Fibroblast of lung (primary cell): ENCODE data around the gene NKAIN4. TPM values are rescaled to one million over a fixed set of nuclear protein-coding genes. Genes with fewer than 3 reads are reported as not detected.

Source experiments
- DNase-seq, 2 donors: peaks; one replicate each; pipeline versions ENCODE4 v3.0.0 to v3.0.0-alpha.2; 2010; ENCODE audit warnings: low read depth in 2 of 2
- H2AFZ ChIP-seq: 2 replicates; pipeline ENCODE4 v1.5.1; 2012; ENCODE audit warnings: low read length, control low read depth, inconsistent platforms
- H3K27ac ChIP-seq: 2 replicates; pipeline ENCODE4 v1.5.1; 2011; ENCODE audit warnings: low read length, control low read depth; ENCODE audit not compliant: insufficient read depth
- H3K27me3 ChIP-seq: 2 replicates; pipeline ENCODE4 v1.5.1; 2011; ENCODE audit warnings: mild to moderate bottlenecking, low read length; ENCODE audit not compliant: control insufficient read depth, insufficient read depth
- H3K36me3 ChIP-seq: 2 replicates; pipeline ENCODE4 v1.5.1; 2011; ENCODE audit warnings: low read length; ENCODE audit not compliant: control insufficient read depth, insufficient read depth
- H3K4me1 ChIP-seq: 2 replicates; pipeline ENCODE4 v1.5.1; 2011; ENCODE audit warnings: low read length; ENCODE audit not compliant: control insufficient read depth, insufficient read depth; ENCODE audit errors: extremely low read depth
- H3K4me2 ChIP-seq: 2 replicates; pipeline ENCODE4 v1.5.1; 2011; ENCODE audit warnings: low read length, control low read depth; ENCODE audit not compliant: insufficient read depth; ENCODE audit errors: extremely low read depth
- H3K4me3 ChIP-seq, 4 experiments: fragments of 200-600 bp in 1 of 4; sonication (generic) in 1 of 4; replicated peaks in 1 of 4; 2 replicates each; pipeline ENCODE4 v1.5.1; 2011 to 2016; ENCODE audit warnings: low read length in 4 of 4, low read depth in 3 of 4, mild to moderate bottlenecking in 3 of 4, control low read depth in 2 of 4, inconsistent platforms in 1 of 4, mixed read lengths in 1 of 4; ENCODE audit not compliant: insufficient read depth in 1 of 4; ENCODE audit errors: control extremely low read depth in 1 of 4
- H3K79me2 ChIP-seq: 2 replicates; pipeline ENCODE4 v1.5.1; 2012; ENCODE audit warnings: mild to moderate bottlenecking, low read length, inconsistent platforms; ENCODE audit not compliant: control insufficient read depth, insufficient read depth
- H3K9ac ChIP-seq: 2 replicates; pipeline ENCODE4 v1.5.1; 2011; ENCODE audit warnings: mild to moderate bottlenecking, low read length, control low read depth; ENCODE audit not compliant: insufficient read depth
- H3K9me3 ChIP-seq: 2 replicates; pipeline ENCODE4 v1.5.1; 2012; ENCODE audit warnings: low read depth, low read length; ENCODE audit not compliant: control insufficient read depth, insufficient read depth
- H4K20me1 ChIP-seq: 2 replicates; pipeline ENCODE4 v1.5.1; 2011; ENCODE audit warnings: low read length; ENCODE audit not compliant: control insufficient read depth, insufficient read depth; ENCODE audit errors: extremely low read depth
- EZH2 ChIP-seq: IDR thresholded peaks from 2 replicates; pipeline ENCODE4 v1.5.1; 2012; ENCODE audit warnings: low read length, control low read depth, mild to moderate bottlenecking; ENCODE audit errors: missing control alignments
- polyA plus RNA-seq, 2 donors: library from polyadenylated mRNA; depleted of rRNA in 1 of 2; stranded (reverse) in 1 of 2; unstranded in 1 of 2; fragments of >200 nt; gene quantifications; 2 replicates each; pipeline ENCODE4 v1.2.1, GENCODE V29; 2011 to 2012; ENCODE audit warnings: missing spikeins in 1 of 2
- total RNA-seq: library from RNA; depleted of rRNA; stranded (reverse); fragments of >200 nt; gene quantifications from 2 replicates; pipeline ENCODE4 v1.2.1, GENCODE V29; 2014
- TF ChIP-seq, protein P1 (sequence below), 2 donors: IDR thresholded peaks in 1 of 2; conservative IDR thresholded peaks in 1 of 2; 1 replicate in 1 of 2; 2 replicates in 1 of 2; pipeline ENCODE4 v1.5.1; 2011 to 2012; ENCODE audit warnings: low read length in 2 of 2, control low read depth in 1 of 2, inconsistent platforms in 1 of 2, low read depth in 1 of 2, mild to moderate bottlenecking in 1 of 2

The NKAIN4 gene
- total and polyA plus RNA-seq, 2 donors (not counting 1 experiment from before 2014, with no cell fraction given), result not detected

DNA sequence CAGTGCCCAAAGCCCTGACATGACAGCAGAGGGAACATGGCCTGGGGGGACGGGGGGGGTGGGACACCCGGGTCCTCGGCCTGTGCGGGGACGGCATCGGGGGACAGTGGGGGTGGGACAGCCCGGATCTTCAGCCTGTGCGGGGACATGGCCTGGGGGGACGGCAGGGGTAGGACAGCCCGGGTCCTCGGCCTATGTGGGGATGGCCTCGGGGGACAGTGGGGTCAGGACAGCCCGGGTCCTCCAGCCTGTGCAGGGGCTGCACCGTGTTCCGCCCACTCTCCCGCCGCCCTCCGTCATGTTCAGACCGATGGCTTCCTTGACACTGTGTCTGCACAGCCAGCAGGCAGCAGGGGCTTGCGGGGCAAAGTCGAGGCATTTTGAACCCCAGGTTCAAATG is 11.5 kb downstream of the NKAIN4 start:
- no peak for TF ChIP-seq EZH2
- no peak overlapping the region for H3K4me3 ChIP-seq
- no peak overlapping the region for H2AFZ ChIP-seq
- H3K27me3 ChIP-seq, result no peaks in the 10 kb centered on the region
- H3K4me2 ChIP-seq, result no peak overlapping the region
- H3K9me3 ChIP-seq, result no peaks in the 10 kb centered on the region
- H3K27ac ChIP-seq, result no peak overlapping the region
- no peaks in the 10 kb centered on the region for H3K79me2 ChIP-seq
- H3K9ac ChIP-seq, result no peak overlapping the region
- H4K20me1 ChIP-seq, result no peaks in the 10 kb centered on the region
- no peaks in the 10 kb centered on the region for H3K4me1 ChIP-seq
- DNase-seq, result no peak
- H3K36me3 ChIP-seq, result no peaks in the 10 kb centered on the region

DNA sequence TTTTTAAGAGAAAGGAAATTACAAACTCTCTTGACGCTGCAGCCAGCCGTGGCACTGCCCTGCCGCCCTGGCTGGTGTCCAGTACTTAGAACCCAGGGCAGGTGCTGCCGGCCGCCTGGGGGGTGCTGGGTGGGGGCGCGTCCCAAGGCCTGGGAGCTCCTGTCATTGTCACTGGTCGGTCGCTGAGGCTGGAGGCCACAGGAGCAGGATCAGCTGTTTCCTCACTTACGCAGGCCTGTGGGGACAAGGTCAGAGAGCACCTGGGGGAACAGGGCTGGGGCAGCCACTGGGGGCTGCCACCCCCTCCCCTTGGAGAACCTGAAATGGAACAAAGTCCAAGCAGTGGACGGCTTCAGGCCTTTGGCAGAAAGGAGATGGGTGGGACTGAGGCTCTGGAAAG is 13.0 kb downstream of the NKAIN4 start:
- Histone ChIP-seq H3K4me3 (no peak overlapping the region), H3K27me3 (no peaks in the 10 kb centered on the region), H3K4me1 (no peaks in the 10 kb centered on the region), H3K4me2 (no peak overlapping the region), H3K27ac (no peak overlapping the region), H3K79me2 (no peaks in the 10 kb centered on the region), H3K9me3 (no peaks in the 10 kb centered on the region), H2AFZ (no peak overlapping the region), H4K20me1 (no peaks in the 10 kb centered on the region), H3K36me3 (no peaks in the 10 kb centered on the region), H3K9ac (no peak overlapping the region)
- no peak for TF ChIP-seq EZH2
- TF ChIP-seq, protein P1, sequence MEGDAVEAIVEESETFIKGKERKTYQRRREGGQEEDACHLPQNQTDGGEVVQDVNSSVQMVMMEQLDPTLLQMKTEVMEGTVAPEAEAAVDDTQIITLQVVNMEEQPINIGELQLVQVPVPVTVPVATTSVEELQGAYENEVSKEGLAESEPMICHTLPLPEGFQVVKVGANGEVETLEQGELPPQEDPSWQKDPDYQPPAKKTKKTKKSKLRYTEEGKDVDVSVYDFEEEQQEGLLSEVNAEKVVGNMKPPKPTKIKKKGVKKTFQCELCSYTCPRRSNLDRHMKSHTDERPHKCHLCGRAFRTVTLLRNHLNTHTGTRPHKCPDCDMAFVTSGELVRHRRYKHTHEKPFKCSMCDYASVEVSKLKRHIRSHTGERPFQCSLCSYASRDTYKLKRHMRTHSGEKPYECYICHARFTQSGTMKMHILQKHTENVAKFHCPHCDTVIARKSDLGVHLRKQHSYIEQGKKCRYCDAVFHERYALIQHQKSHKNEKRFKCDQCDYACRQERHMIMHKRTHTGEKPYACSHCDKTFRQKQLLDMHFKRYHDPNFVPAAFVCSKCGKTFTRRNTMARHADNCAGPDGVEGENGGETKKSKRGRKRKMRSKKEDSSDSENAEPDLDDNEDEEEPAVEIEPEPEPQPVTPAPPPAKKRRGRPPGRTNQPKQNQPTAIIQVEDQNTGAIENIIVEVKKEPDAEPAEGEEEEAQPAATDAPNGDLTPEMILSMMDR (conservative IDR thresholded peaks at IDR 0.05 in 1 of 2, IDR thresholded peaks at IDR 0.05 in 1 of 2; ENCODE audit: low read depth in 1 of 2, low read length in 2 of 2), result no peak
- DNase-seq, result no peak

- no peak overlapping the region for H3K27ac ChIP-seq
- H3K9ac ChIP-seq, result no peak overlapping the region
- H3K9me3 ChIP-seq, result no peaks in the 10 kb centered on the region
- DNase-seq, result no peak
- no peaks in the 10 kb centered on the region for H3K36me3 ChIP-seq
- H3K4me2 ChIP-seq, result no peak overlapping the region
- H3K4me1 ChIP-seq, result no peaks in the 10 kb centered on the region
- H3K79me2 ChIP-seq, result no peaks in the 10 kb centered on the region
- H2AFZ ChIP-seq, result no peak overlapping the region
- TF ChIP-seq EZH2, result no peak
- TF ChIP-seq, protein P1 (conservative IDR thresholded peaks at IDR 0.05 in 1 of 2, IDR thresholded peaks at IDR 0.05 in 1 of 2; ENCODE audit: low read depth in 1 of 2, low read length in 2 of 2), result no peak
- no peaks in the 10 kb centered on the region for H4K20me1 ChIP-seq
- no peaks in the 10 kb centered on the region for H3K27me3 ChIP-seq
- H3K4me3 ChIP-seq, result no peak overlapping the region
These were observed 14.3 kb downstream of the NKAIN4 start for GRCh38 chr20:63240004-63240403.
